Stimulated activated CD8-positive, alpha-beta memory T cell treated with anti-CD3 and anti-CD28 coated beads, Interleukin-7, amount 100 ng/mL, for 24 hours (primary cell): Measurements from ENCODE around the gene ENO2.

Experiments used
- DNase-seq: peaks from one replicate; pipeline ENCODE4 v3.0.0-alpha.2; 2020; ENCODE audit warnings: low read depth

Gene ENO2

DNA sequence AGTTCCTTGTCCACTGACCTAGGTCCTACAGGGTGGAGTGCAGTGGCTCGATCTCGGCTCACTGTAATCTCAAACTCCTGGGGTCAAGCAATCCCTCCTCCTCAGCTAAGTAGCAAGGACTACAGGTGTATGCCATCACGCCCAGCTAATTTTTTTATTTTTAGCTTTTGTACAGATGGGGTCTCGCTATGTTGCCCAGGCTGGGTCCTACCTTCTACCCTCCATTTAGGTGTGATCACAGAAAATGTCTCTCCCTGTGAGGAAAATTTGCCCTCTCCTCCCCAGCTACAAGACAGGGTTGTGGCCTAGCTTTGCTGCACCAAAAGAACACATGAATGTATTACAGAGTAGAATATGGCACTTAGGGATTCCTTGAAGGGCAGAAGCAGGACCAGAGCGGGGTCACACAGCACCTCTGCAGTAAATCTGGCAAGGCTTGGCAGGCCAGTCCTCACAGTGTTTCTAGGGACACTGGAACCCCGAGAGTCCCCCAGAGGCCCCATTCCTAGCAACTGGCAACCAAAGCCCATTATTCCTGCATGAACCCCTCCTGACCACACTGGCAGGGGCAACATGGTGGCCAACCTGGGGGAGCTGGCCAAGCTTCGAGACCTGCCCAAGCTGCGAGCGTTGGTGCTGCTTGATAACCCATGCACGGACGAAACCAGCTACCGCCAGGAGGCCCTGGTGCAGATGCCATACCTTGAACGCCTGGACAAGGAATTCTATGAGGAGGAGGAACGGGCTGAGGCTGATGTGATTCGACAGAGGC is 2.0 kb upstream of the ENO2 start:
- DNase-seq: no peak

DNA sequence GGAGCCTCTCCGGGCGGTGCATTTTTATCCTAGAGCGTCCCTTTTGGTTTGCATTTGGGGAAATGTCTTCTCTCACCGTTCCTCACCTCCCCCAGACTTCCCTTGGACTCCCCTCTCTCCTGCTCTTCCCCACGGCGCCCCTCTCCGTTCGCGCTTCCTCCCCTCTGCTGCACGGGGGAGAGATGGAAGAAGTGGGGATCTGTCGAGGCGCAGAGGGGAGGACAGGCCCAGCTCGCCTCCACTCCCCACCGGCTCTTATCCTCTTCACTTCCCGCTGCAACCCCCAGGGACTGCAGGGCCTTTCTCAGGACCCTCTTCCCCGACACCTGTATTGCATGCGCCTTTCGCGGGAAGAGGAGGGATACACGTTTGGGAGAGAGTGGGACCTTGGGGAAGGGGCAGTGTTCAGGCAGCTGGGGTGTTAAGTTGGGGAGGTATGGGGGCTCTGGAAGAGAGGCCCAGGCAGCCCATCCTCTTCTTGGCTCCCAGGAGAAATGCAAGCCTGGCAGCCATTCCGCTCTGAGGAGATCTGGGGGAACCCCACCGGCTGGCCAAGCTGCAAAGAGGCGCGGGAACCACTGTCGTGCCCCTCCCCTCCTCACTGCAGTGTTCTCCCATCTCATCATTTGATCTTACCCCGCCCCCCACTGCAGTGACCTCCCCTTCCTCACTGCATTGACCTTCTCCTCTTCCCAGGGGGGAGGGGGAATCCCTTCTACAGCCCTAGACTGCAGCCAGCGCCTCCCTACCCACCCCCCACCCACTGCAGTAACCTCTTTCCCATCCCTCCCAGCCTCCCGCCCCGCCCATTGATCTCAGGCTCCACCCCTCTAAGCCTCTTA is 788 bp downstream of the ENO2 start:
- DNase-seq: no peak

GRCh38 chr12:6915789-6916285 is 1.5 kb downstream of the ENO2 start:
- DNase-seq: no peak

DNA sequence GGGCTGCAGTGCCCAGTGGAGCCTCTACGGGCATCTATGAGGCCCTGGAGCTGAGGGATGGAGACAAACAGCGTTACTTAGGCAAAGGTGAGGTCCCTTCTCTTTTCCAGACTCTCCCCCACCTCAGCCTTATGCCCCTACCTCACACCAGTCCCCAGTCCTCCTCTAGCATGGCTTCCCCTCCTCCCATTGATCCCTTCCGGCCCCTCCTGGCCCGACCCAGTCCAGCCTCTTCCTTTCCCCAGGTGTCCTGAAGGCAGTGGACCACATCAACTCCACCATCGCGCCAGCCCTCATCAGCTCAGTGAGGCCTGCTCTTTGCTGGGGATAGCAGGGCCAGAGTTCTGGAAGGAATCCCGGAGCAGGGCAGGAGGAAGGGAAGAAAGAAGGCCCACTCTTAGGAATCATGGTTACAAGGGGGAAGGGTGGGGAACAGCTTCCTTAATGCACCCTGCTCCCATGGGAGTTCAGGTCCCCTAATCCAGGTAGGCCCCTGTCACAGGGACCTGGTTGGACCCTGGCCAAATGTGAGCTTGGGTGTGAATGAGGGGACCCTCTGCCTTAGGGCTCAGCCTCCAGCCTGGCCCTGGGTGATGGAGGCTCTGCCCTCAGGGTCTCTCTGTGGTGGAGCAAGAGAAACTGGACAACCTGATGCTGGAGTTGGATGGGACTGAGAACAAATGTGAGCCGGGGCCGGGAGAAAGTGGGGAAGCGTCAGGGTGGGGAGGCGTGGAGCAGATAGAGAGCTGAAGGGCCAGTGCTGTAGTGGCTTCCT is 2.2 kb downstream of the ENO2 start:
- no peak for DNase-seq

GRCh38 chr12:6917491-6918231 is 3.3 kb downstream of the ENO2 start:
- no peak for DNase-seq

- DNase-seq: no peak
These were observed 5.2 kb downstream of the ENO2 start for GRCh38 chr12:6919588-6919987.

DNA sequence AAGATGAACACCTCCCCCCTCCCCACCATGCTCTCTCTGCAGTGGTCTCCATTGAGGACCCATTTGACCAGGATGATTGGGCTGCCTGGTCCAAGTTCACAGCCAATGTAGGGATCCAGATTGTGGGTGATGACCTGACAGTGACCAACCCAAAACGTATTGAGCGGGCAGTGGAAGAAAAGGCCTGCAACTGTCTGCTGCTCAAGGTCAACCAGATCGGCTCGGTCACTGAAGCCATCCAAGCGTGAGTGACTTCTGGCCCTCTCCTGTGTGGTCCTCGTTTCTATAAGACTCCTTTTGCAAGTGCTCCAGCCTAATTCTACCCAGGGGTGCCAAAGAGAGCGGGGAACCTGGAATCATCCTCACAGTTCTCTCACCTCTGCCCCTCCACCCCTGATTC is 7.2 kb downstream of the ENO2 start:
- DNase-seq: no peak

DNA sequence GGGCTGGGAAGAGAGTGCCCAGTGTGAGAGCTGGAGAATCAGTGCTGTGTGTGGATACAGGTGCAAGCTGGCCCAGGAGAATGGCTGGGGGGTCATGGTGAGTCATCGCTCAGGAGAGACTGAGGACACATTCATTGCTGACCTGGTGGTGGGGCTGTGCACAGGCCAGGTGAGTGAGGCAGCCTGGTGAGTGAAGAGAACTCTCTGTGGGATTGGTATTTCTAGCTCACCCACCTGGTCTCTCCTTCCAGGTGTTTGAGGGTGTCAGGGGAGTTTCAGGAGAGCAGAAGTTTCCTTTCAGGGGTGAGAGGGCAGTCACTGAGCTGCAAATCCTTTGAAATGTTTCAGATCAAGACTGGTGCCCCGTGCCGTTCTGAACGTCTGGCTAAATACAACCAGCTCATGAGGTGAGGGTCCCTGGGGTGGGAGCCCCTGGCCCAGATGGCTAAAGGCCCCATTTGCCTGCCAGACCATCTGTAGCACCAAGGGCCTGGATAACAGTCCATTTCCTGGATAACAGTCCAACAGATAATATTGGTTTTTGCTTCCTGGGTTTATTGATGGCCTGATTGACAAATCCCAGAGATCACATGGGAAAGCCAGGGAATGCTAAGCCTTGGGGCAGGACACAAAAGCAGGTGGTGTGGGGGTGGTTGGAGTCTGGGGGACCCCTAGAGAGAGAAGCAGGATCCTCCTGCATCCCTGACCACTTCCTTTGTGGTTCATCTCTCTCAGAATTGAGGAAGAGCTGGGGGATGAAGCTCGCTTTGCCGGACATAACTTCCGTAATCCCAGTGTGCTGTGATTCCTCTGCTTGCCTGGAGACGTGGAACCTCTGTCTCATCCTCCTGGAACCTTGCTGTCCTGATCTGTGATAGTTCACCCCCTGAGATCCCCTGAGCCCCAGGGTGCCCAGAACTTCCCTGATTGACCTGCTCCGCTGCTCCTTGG is 7.9 kb downstream of the ENO2 start:
- DNase-seq: no peak

- DNase-seq: no peak
These were observed 8.8 kb downstream of the ENO2 start for GRCh38 chr12:6923003-6923732.

DNA sequence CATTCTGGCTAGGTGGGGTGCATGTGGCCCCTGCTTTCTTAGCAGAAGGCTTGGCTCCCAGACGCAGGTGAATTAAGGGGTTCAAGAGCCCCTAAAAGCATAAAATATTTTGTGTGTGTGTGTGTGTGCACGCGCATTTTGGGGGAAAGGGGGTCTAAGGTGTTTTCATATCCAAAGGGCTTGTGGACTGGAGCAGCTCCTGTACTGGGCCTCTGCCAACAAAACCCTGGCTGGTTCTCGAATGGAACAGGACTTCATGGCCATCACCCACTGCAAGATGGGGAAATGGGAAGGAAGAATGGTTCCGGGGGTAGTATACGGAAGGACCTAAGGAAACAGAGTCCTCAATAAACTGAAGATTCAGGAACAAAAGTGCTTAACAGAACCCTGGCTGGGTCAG is 9.5 kb downstream of the ENO2 start:
- DNase-seq: no peak

DNA sequence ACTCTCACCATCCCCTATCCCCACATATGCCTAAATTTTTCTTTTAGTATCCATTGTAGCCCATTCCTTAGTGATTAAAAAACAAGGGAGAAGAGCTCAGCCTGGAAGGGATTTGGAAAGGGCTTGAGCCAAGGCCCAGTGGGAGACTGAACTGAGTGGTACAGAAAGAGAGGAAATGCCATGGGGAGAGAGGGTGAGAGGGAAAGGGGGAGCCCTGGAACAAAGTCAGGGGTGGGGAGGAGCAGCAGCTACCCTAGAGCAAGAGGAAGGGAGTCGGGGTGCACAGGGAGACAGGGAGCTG is 10.8 kb downstream of the ENO2 start:
- DNase-seq: no peak

DNA sequence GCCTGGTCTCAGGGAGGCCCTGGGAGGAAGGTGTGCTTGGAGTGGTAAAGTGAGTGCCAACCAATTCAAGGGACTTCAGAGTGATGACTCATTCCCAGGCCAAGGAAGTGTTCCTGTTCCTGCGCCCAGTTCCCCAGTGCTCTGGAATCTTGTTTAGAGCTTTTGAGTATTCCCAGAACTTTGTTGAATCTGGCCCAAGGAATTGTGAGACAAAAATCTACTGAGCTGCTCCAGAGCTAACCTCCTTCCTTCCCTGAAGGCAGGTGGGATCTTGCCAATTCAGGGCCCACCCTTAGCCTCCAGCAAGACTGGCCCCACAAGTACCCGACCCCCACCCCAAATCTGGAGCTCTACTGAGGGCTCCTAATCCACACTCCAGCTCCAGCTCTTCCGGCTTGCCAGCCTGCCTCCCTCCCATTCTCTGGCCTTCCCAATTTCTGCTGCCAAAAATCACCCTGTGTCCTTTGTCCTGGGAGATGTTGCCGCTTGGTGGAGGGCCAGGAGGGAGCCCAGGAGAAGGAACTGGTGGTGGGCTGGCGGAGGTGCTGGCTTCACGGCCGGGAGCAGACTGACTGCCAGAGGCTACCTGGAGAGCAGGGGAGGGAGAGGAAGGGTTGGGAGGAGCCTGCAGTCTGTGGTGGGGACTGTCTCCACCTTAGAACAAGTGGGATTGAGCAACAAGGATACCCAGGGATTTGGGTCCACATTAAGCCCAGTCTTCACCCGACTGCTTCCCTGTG is 11.3 kb downstream of the ENO2 start:
- DNase-seq: no peak

- DNase-seq: no peak
These were observed 13.1 kb downstream of the ENO2 start, which contains the start of gene ATN1 for GRCh38 chr12:6927379-6928021. TSS of gene ATN1 (plus strand) at chr12:6927959. CDS start at chr12:6934002, 6,043 bp downstream.

GRCh38 chr12:6928022-6928702 is 13.8 kb downstream of the ENO2 start:
- no peak for DNase-seq

DNA sequence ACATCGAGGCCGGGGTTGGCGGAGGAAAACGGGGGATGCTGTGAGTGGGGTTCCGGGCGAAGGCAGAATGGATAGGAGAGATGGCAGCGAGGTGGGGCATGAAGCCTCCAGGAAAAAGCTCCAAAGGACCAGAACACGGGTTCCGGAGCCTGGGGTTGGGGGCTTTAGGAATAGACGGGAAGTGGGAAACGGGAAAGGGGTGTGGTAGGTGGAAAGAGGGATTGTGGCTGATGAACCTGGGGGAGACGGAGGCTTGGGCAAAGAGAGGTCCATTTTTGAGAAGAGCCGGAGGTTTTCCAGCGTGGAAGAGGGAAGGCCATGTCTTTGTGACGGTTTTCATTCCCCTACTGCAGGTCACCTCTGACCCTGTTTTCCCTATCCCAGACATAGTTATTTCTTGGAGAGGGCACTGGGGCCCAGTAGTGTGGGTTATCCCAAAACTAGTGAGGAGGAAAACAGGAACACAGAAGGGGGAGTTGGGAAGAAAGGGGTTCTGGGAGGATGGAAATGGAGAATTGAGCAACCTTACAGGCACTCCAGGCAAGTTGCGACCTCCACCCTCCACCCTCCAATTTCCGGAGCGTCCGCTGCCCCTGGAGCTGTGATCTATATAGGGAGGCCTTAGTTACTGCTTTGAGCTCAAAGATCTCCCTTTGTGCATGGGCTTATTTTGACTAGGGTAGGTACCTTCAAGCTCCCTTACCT is 14.5 kb downstream of the ENO2 start:
- no peak for DNase-seq

DNA sequence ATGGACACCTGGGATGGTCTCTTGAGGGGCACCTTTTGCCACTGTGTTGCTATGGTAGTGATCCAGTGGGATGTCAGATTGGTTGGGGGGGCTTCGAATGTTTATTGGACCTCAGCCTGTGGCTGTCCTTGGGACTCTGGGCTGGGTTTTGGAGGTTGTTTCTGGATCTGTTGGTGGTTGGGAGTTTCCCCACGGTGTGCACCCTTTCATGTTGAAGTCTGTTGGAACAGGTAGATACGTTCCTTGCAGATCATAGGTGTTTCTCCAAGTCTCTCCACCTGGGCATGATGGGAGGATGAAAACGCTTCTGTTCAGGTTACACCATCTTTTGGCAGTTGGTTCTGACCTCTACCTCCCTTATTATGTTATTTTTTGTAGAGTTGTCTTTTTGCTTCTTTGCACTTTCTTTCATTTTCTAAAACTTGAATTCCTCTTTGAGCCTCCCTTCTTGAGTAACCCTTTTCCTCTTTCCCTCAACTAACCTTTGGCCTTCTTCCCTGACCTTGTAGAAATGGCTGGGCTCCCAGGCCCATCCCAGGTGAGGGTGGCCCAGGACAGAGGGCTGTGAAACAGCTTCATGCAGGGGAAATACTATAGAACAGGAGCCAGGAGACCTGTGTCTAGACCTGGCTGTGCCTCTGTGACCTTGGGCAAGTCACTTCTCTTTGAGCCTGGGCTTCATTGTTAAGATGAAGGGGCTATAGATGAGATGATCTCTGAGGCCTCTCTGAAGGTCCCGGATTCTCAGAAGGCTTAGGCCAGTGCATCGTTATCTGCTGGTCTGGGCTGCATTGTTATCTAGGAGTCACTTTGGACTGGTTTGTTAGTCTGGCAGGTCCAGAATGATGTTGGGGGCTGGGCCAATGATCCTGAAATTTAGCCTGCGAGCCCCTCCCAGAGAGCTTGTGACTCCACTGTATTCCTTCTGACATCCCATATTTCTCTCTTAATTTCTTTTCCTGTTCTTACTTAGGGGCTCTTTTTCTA is 15.4 kb downstream of the ENO2 start:
- no peak for DNase-seq
